SK-N-SH (cell line): ENCODE data around the gene CALD1. TPM values are rescaled to one million over a fixed set of nuclear protein-coding genes. Genes with fewer than 3 reads are reported as not detected.

Experiments used
- CTCF ChIA-PET: fragments of 300-600, 350-600 bp; formaldehyde crosslinking; extraction: SDS; loops from one replicate; lab custom pipeline; 2021; lab: Yijun Ruan, JAX
- POLR2A ChIA-PET: fragments of 350-600 bp; sonication (Branson Sonifier 250); formaldehyde crosslinking; extraction: SDS; loops from one replicate; lab custom pipeline; 2020; ENCODE audit warnings: antibody characterized with exemption, inconsistent platforms; lab: Yijun Ruan, JAX
- DNase-seq: peaks from one replicate; pipeline ENCODE4 v3.0.0; 2012
- H2AFZ ChIP-seq: fragments of 200-600 bp; sonication (generic); 2 replicates; pipeline ENCODE4 v1.8.1; 2016; ENCODE audit warnings: antibody characterized with exemption, mild to moderate bottlenecking, low read depth
- H3F3A ChIP-seq: fragments of 200-600 bp; sonication (generic); replicated peaks from 2 replicates; pipeline ENCODE3; 2016; ENCODE audit warnings: antibody characterized with exemption, mild to moderate bottlenecking; ENCODE audit not compliant: insufficient read depth
- H3K27ac ChIP-seq, 2 experiments: fragments of 200-500 bp in 1 of 2; fragments of 200-600 bp in 1 of 2; sonication (Bioruptor generic) in 1 of 2; sonication (generic), shearing (Covaris generic) in 1 of 2; 2 replicates each; pipeline versions ENCODE4 v1.5.1 to v1.6.1; 2014 to 2016; ENCODE audit warnings: low read depth in 2 of 2, inconsistent platforms in 1 of 2, low read length in 1 of 2, mild to moderate bottlenecking in 1 of 2, mixed read lengths in 1 of 2
- H3K27me3 ChIP-seq: fragments of 200-600 bp; sonication (generic), shearing (Covaris generic); 2 replicates; pipeline ENCODE4 v1.6.1; 2016; ENCODE audit warnings: mixed run types; ENCODE audit not compliant: insufficient read depth
- H3K36me3 ChIP-seq, 2 experiments: fragments of 200-500 bp in 1 of 2; fragments of 200-600 bp in 1 of 2; sonication (Bioruptor generic) in 1 of 2; sonication (generic) in 1 of 2; replicated peaks in 1 of 2; 2 replicates each; pipeline versions ENCODE3 to v1.5.1; 2014 to 2016; ENCODE audit warnings: low read length in 1 of 2, mild to moderate bottlenecking in 1 of 2; ENCODE audit not compliant: insufficient read depth in 2 of 2, control insufficient read depth in 1 of 2
- H3K4me1 ChIP-seq, 2 experiments: fragments of 200-500 bp in 1 of 2; fragments of 200-600 bp in 1 of 2; sonication (Bioruptor generic) in 1 of 2; sonication (generic), shearing (Covaris generic) in 1 of 2; 2 replicates each; pipeline versions ENCODE4 v1.5.1 to v1.6.1; 2014 to 2016; ENCODE audit warnings: low read depth in 1 of 2, low read length in 1 of 2, mixed run types in 1 of 2; ENCODE audit not compliant: insufficient read depth in 2 of 2, control insufficient read depth in 1 of 2
- H3K4me2 ChIP-seq: fragments of 200-600 bp; sonication (generic), shearing (Covaris generic); 2 replicates; pipeline ENCODE4 v1.6.1; 2017; ENCODE audit warnings: mixed run types
- H3K4me3 ChIP-seq, 2 experiments: fragments of 200-500 bp in 1 of 2; fragments of 200-600 bp in 1 of 2; sonication (Bioruptor generic) in 1 of 2; sonication (generic), shearing (Covaris generic) in 1 of 2; 2 replicates each; pipeline versions ENCODE4 v1.5.1 to v1.8.1; 2014 to 2016; ENCODE audit warnings: low read depth in 2 of 2, inconsistent platforms in 1 of 2, low read length in 1 of 2, mild to moderate bottlenecking in 1 of 2, mixed read lengths in 1 of 2, moderate library complexity in 1 of 2
- H3K79me2 ChIP-seq: fragments of 200-600 bp; sonication (generic); 2 replicates; pipeline ENCODE4 v1.8.1; 2017; ENCODE audit warnings: mild to moderate bottlenecking; ENCODE audit not compliant: insufficient read depth
- H3K9ac ChIP-seq: fragments of 200-600 bp; sonication (generic); 2 replicates; pipeline ENCODE4 v1.6.1; 2017; ENCODE audit warnings: mixed run types
- H3K9me2 ChIP-seq: fragments of 200-600 bp; sonication (generic); 2 replicates; pipeline ENCODE4 v1.6.1; 2017; ENCODE audit warnings: mixed run types
- H3K9me3 ChIP-seq: fragments of 200-600 bp; sonication (generic); 2 replicates; pipeline ENCODE4 v1.6.1; 2017; ENCODE audit warnings: mixed run types, mild to moderate bottlenecking, moderate library complexity
- H4K20me1 ChIP-seq: fragments of 200-600 bp; sonication (generic); 2 replicates; pipeline ENCODE4 v1.6.1; 2017; ENCODE audit warnings: mild to moderate bottlenecking, mixed run types; ENCODE audit not compliant: insufficient read depth
- CHD2 ChIP-seq: fragments of 150-350 bp; IDR thresholded peaks from 2 replicates; pipeline ENCODE4 v1.6.1; 2018; ENCODE audit warnings: low read length; ENCODE audit not compliant: partially characterized antibody
- EZH2phosphoT487 ChIP-seq: fragments of 200-600 bp; sonication (generic); IDR thresholded peaks from 2 replicates; pipeline ENCODE4 v1.6.1; 2017; ENCODE audit warnings: low read depth, mixed run types, mild to moderate bottlenecking, antibody characterized with exemption, moderate library complexity, borderline replicate concordance
- FOSL2 ChIP-seq: IDR thresholded peaks from 2 replicates; pipeline ENCODE4 v1.4.0; 2012; ENCODE audit warnings: low read depth, mild to moderate bottlenecking, moderate library complexity, borderline replicate concordance
- FOXM1 ChIP-seq: IDR thresholded peaks from 2 replicates; pipeline ENCODE4 v1.4.0; 2012; ENCODE audit warnings: low read depth, mild to moderate bottlenecking
- GATA2 ChIP-seq: sonication (generic); formaldehyde crosslinking; IDR thresholded peaks from 2 replicates; pipeline ENCODE4 v1.5.0; 2020; ENCODE audit warnings: mild to moderate bottlenecking, missing genetic modification reagents
- NFIC ChIP-seq: IDR thresholded peaks from 2 replicates; pipeline ENCODE4 v1.4.0; 2012; ENCODE audit warnings: borderline replicate concordance
- RAD21 ChIP-seq: IDR thresholded peaks from 2 replicates; pipeline ENCODE4 v1.6.1; 2012; ENCODE audit warnings: mild to moderate bottlenecking, low read length
- RCOR1 ChIP-seq: fragments of 150-350 bp; IDR thresholded peaks from 2 replicates; pipeline ENCODE4 v1.6.1; 2017; ENCODE audit warnings: antibody characterized with exemption, low read length
- RXRA ChIP-seq: IDR thresholded peaks from 2 replicates; pipeline ENCODE4 v1.4.0; 2012; ENCODE audit warnings: low read depth, mild to moderate bottlenecking, borderline replicate concordance
- SIN3A ChIP-seq: IDR thresholded peaks from 2 replicates; pipeline ENCODE4 v1.6.1; 2012; ENCODE audit warnings: low read depth, mild to moderate bottlenecking, low read length, moderate library complexity, borderline replicate concordance
- TAF1 ChIP-seq: IDR thresholded peaks from 2 replicates; pipeline ENCODE4 v1.6.1; 2012; ENCODE audit warnings: low read depth, mild to moderate bottlenecking, low read length, moderate library complexity, borderline replicate concordance
- TCF12 ChIP-seq: IDR thresholded peaks from 2 replicates; pipeline ENCODE4 v1.4.0; 2012
- TEAD4 ChIP-seq: IDR thresholded peaks from 2 replicates; pipeline ENCODE4 v1.4.0; 2012; ENCODE audit warnings: mild to moderate bottlenecking, borderline replicate concordance; ENCODE audit not compliant: insufficient read depth
- YY1 ChIP-seq: IDR thresholded peaks from 2 replicates; pipeline ENCODE4 v1.4.0; 2012; ENCODE audit warnings: low read depth, mild to moderate bottlenecking
- WGBS: methylation state at CpG from one replicate; pipeline ENCODE4 v1.1.6; 2017; ENCODE audit warnings: low lambda C conversion rate; 5-methylcytosine and 5-hydroxymethylcytosine counted together
- polyA plus RNA-seq, 3 experiments: library from polyadenylated mRNA; depleted of rRNA; stranded (reverse); fragments of >200 nt; gene quantifications; 2 replicates each; pipeline ENCODE4 v1.2.3, GENCODE V29; 2012
- TF ChIP-seq, protein P1 (sequence below): fragments of 200-600 bp; sonication (generic); IDR thresholded peaks from 2 replicates; pipeline ENCODE4 v1.6.1; 2017; ENCODE audit warnings: antibody characterized with exemption, mild to moderate bottlenecking, moderate library complexity
- TF ChIP-seq, protein P2 (sequence below): IDR thresholded peaks from 2 replicates; pipeline ENCODE4 v1.6.1; 2012; ENCODE audit warnings: mild to moderate bottlenecking, low read depth, low read length, moderate library complexity
- TF ChIP-seq, protein P3 (sequence below): fragments of 150-350 bp; IDR thresholded peaks from 2 replicates; pipeline ENCODE4 v1.6.1; 2017; ENCODE audit warnings: antibody characterized with exemption, low read length, low read depth, borderline replicate concordance
- TF ChIP-seq, protein P4 (sequence below): IDR thresholded peaks from 2 replicates; pipeline ENCODE4; 2012
- TF ChIP-seq, protein P5 (sequence below): fragments of 150-350 bp; IDR thresholded peaks from 2 replicates; pipeline ENCODE4 v1.6.1; 2016; ENCODE audit warnings: mild to moderate bottlenecking, low read depth, low read length
- TF ChIP-seq, protein P6 (sequence below): IDR thresholded peaks from 2 replicates; pipeline ENCODE4 v1.4.0; 2012; ENCODE audit warnings: low read depth, borderline replicate concordance

Gene CALD1
- polyA plus RNA-seq, 1 of the 3 experiments (the other 2 are of a cell fraction) = 299 TPM

DNA sequence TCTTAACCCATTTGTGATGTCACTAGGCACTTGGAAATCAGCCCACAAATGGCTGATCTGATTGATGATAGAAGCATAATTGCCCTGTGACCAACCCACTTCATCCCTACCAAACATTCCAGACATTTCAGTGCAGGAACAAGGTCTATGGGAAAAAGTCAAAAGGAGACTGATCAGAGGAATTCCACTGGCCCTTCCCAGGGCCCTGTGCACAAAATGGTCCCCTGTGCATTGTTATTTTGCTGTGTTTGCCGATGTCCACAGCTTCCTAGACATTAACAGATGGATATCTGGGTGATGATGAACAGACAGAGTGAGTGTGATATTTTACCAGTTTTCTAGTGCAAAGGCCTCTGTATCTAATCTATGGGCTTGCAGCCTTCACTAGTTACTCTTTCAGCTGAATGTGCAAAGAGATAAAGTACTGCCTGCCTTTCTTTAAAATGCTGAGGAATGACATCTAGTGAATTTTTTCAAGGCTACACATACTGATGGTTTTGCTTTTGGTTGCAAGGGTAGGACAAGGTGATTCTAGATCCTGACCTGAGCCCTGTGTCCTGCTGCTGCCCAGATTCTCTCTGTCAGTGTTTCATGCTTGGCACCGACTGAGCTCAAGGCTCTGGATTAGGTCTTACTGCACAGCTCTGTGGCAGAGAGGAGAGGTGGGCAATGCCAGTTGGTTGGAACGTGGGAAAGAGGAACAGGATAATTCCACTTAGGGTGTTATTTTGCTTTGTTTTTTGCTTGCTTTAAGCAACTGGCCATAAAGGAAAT lies 55.4 kb downstream of the CALD1 start:
- H3K9me3 ChIP-seq = no peaks in the 10 kb centered on the region
- peak; percentile 22 for DNase-seq
- no peak overlapping the region for H3K4me3 ChIP-seq
- H3K9ac ChIP-seq = peak overlapping the region; percentile 25; the same call in 1 of the 2 replicates
- H3K36me3 ChIP-seq = peaks cover 27 to 50% of the 10 kb centered on the region in 2 experiments
- peaks cover 14 to 16% of the 10 kb centered on the region in 2 experiments; a peak in 3 of 4 replicates for H3K4me1 ChIP-seq
- 51% methylated on average over 3 of the region's 3 CpGs for WGBS
- H3K4me2 ChIP-seq = peak overlapping the region; percentile 20
- POLR2A ChIA-PET = no interaction called here
- peaks cover 19% of the 10 kb centered on the region; the same call in 1 of the 2 replicates for H4K20me1 ChIP-seq
- CTCF ChIA-PET = interaction anchor here (1.0 to 1.5 kb wide), 4 partner anchors 12 to 189 kb away, joined by 3 to 4 read pairs (median 3); partner anchors contain the start of gene BPGM
- no peak overlapping the region for H2AFZ ChIP-seq
- H3F3A ChIP-seq = peaks cover 39% of the 10 kb centered on the region
- no peaks in the 10 kb centered on the region for H3K9me2 ChIP-seq
- H3K27me3 ChIP-seq = no peaks in the 10 kb centered on the region
- peak overlapping the region; percentile 76 to 83 for H3K27ac ChIP-seq
- peaks cover 100% of the 10 kb centered on the region for H3K79me2 ChIP-seq
- TF ChIP-seq, protein P1, sequence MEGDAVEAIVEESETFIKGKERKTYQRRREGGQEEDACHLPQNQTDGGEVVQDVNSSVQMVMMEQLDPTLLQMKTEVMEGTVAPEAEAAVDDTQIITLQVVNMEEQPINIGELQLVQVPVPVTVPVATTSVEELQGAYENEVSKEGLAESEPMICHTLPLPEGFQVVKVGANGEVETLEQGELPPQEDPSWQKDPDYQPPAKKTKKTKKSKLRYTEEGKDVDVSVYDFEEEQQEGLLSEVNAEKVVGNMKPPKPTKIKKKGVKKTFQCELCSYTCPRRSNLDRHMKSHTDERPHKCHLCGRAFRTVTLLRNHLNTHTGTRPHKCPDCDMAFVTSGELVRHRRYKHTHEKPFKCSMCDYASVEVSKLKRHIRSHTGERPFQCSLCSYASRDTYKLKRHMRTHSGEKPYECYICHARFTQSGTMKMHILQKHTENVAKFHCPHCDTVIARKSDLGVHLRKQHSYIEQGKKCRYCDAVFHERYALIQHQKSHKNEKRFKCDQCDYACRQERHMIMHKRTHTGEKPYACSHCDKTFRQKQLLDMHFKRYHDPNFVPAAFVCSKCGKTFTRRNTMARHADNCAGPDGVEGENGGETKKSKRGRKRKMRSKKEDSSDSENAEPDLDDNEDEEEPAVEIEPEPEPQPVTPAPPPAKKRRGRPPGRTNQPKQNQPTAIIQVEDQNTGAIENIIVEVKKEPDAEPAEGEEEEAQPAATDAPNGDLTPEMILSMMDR = no peak
- TF ChIP-seq TAF1 = no peak
- TF ChIP-seq, protein P2, sequence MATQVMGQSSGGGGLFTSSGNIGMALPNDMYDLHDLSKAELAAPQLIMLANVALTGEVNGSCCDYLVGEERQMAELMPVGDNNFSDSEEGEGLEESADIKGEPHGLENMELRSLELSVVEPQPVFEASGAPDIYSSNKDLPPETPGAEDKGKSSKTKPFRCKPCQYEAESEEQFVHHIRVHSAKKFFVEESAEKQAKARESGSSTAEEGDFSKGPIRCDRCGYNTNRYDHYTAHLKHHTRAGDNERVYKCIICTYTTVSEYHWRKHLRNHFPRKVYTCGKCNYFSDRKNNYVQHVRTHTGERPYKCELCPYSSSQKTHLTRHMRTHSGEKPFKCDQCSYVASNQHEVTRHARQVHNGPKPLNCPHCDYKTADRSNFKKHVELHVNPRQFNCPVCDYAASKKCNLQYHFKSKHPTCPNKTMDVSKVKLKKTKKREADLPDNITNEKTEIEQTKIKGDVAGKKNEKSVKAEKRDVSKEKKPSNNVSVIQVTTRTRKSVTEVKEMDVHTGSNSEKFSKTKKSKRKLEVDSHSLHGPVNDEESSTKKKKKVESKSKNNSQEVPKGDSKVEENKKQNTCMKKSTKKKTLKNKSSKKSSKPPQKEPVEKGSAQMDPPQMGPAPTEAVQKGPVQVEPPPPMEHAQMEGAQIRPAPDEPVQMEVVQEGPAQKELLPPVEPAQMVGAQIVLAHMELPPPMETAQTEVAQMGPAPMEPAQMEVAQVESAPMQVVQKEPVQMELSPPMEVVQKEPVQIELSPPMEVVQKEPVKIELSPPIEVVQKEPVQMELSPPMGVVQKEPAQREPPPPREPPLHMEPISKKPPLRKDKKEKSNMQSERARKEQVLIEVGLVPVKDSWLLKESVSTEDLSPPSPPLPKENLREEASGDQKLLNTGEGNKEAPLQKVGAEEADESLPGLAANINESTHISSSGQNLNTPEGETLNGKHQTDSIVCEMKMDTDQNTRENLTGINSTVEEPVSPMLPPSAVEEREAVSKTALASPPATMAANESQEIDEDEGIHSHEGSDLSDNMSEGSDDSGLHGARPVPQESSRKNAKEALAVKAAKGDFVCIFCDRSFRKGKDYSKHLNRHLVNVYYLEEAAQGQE = no peak
- TF ChIP-seq NFIC = peak; percentile 60
- TF ChIP-seq TEAD4 = no peak; the same call in 1 of the 2 replicates
- 0 out of 2 replicates have a peak, but pooled peaks have one; percentile 27 for TF ChIP-seq TCF12
- no peak for TF ChIP-seq RAD21
- no peak for TF ChIP-seq YY1
- TF ChIP-seq, protein P3, sequence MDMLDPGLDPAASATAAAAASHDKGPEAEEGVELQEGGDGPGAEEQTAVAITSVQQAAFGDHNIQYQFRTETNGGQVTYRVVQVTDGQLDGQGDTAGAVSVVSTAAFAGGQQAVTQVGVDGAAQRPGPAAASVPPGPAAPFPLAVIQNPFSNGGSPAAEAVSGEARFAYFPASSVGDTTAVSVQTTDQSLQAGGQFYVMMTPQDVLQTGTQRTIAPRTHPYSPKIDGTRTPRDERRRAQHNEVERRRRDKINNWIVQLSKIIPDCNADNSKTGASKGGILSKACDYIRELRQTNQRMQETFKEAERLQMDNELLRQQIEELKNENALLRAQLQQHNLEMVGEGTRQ = no peak
- TF ChIP-seq SIN3A = no peak
- TF ChIP-seq, protein P4, sequence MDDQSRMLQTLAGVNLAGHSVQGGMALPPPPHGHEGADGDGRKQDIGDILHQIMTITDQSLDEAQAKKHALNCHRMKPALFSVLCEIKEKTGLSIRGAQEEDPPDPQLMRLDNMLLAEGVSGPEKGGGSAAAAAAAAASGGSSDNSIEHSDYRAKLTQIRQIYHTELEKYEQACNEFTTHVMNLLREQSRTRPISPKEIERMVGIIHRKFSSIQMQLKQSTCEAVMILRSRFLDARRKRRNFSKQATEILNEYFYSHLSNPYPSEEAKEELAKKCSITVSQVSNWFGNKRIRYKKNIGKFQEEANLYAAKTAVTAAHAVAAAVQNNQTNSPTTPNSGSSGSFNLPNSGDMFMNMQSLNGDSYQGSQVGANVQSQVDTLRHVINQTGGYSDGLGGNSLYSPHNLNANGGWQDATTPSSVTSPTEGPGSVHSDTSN = peak; percentile 56
- no peak for TF ChIP-seq CHD2
- TF ChIP-seq FOSL2 = no peak
- peak; percentile 54 for TF ChIP-seq GATA2 (CRISPR knock-in tag)
- no peak for TF ChIP-seq FOXM1
- TF ChIP-seq, protein P5, sequence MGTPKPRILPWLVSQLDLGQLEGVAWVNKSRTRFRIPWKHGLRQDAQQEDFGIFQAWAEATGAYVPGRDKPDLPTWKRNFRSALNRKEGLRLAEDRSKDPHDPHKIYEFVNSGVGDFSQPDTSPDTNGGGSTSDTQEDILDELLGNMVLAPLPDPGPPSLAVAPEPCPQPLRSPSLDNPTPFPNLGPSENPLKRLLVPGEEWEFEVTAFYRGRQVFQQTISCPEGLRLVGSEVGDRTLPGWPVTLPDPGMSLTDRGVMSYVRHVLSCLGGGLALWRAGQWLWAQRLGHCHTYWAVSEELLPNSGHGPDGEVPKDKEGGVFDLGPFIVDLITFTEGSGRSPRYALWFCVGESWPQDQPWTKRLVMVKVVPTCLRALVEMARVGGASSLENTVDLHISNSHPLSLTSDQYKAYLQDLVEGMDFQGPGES = no peak
- peak; percentile 60; the same call in 1 of the 2 replicates for TF ChIP-seq RCOR1
- no peak for TF ChIP-seq RXRA
- TF ChIP-seq, protein P6, sequence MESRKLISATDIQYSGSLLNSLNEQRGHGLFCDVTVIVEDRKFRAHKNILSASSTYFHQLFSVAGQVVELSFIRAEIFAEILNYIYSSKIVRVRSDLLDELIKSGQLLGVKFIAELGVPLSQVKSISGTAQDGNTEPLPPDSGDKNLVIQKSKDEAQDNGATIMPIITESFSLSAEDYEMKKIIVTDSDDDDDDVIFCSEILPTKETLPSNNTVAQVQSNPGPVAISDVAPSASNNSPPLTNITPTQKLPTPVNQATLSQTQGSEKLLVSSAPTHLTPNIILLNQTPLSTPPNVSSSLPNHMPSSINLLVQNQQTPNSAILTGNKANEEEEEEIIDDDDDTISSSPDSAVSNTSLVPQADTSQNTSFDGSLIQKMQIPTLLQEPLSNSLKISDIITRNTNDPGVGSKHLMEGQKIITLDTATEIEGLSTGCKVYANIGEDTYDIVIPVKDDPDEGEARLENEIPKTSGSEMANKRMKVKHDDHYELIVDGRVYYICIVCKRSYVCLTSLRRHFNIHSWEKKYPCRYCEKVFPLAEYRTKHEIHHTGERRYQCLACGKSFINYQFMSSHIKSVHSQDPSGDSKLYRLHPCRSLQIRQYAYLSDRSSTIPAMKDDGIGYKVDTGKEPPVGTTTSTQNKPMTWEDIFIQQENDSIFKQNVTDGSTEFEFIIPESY = no peak
- TF ChIP-seq EZH2phosphoT487 = no peak
